Esophagus squamous epithelium (tissue), 4 donors: ENCODE data around the gene ECPAS.

Experiments used
- CTCF ChIP-seq, 6 experiments: fragments of 450-650 bp in 4 of 6; fragments of 200-600 bp in 2 of 6; sonication (generic) in 2 of 6; IDR thresholded peaks; one replicate each; pipeline ENCODE4 v1.5.1; 2016 to 2019; ENCODE audit warnings: antibody characterized with exemption in 6 of 6, mild to moderate bottlenecking in 4 of 6, moderate library complexity in 4 of 6
- POLR2A ChIP-seq, 4 donors: fragments of 450-650 bp; IDR thresholded peaks; one replicate each; pipeline ENCODE4 v1.6.1; 2017; ENCODE audit warnings: antibody characterized with exemption in 4 of 4, mild to moderate bottlenecking in 4 of 4, moderate library complexity in 3 of 4

GRCh38 chr9:111375062-111375461 lies 109.1 kb downstream of the ECPAS start:
- no peak for TF ChIP-seq CTCF (IDR thresholded peaks at IDR 0.05)
- TF ChIP-seq POLR2A (IDR thresholded peaks at IDR 0.05): no peak
